Brain pericyte (primary cell): Measurements from ENCODE around the gene PPP1R27.

Source experiments
- DNase-seq: peaks from one replicate; pipeline ENCODE4 v3.0.0-alpha.2; 2012; ENCODE audit warnings: low read depth, low spot score

The PPP1R27 gene

GRCh38 chr17:81804559-81805399 lies 30.1 kb downstream of the PPP1R27 start:
- no peak for DNase-seq

- DNase-seq: no peak
Measured at GRCh38 chr17:81803728-81804558, 30.9 kb downstream of the PPP1R27 start, which contains the start of gene GCGR. Gene GCGR, plus strand, starts transcription at chr17:81804150. Its CDS starts 4,869 bp downstream, at chr17:81809019.

GRCh38 chr17:81802856-81803643 lies 31.8 kb downstream of the PPP1R27 start:
- no peak for DNase-seq

GRCh38 chr17:81802048-81802758 lies 32.6 kb downstream of the PPP1R27 start:
- DNase-seq: no peak

GRCh38 chr17:81801327-81801726 lies 33.5 kb downstream of the PPP1R27 start:
- DNase-seq: no peak

- DNase-seq: no peak
Measured at GRCh38 chr17:81794509-81794908, 40.3 kb downstream of the PPP1R27 start.

GRCh38 chr17:81794074-81794476 lies 40.8 kb downstream of the PPP1R27 start:
- DNase-seq: no peak

GRCh38 chr17:81792675-81793615 lies 41.9 kb downstream of the PPP1R27 start:
- DNase-seq: no peak
